ENCODE data around the gene ABHD14A. TPM values are rescaled to one million over a fixed set of nuclear protein-coding genes. Genes with fewer than 3 reads are reported as not detected.

ABHD14A gene
- polyA plus RNA-seq, 2 of the 4 experiments (the other 2 are of a cell fraction): 6.3 to 9.5 TPM

DNA sequence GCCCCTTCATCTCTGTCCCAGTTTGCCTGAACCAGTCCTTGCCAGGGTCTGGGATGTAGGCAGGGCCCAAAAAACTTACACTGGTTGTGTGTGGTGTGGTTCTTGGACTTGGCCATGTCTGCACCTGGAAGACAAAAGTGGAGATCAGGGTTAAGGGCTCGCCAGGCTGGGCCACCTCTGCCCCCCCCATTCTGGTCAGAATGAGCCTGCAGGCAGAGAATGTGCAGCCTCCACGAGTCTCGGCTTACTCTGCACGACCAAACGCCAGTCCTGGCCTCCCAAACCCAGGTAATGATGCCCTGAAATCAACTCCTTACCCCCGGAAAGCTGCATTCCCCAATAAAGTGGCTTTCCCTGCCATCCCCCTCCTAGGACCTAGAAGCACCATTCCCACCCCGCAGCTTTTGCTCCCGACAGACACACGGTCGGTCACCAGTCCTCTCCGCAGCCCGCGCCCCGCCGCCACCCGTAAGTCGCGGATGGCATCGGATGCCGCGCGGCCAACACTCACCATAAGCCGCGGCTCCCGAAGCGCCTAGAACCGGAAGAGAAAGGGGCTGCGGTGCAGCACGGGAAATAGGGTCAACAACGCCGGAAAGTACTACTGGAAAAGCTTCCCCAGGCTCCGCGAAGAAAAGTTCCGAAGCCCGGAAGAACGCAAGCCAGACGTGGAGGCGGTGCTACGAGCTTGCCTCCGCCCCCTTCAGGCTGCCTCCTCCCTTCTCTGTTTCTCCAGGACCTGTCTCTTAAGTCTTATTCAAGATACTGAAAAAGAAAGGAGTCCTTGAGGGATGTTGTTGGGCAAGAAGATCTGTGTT lies 20.7 kb downstream of the ABHD14A start, which contains the start of gene RPL29 (continued):
- TF ChIP-seq NFE2L2 (conservative IDR thresholded peaks at IDR 0.05; ENCODE audit: low read length) (no peak), SMC3 (IDR thresholded peaks at IDR 0.05) (no peak), HMGXB4 (CRISPR knock-in tag; IDR thresholded peaks at IDR 0.05; ENCODE audit: borderline replicate concordance) (no peak), CBX2 (IDR thresholded peaks at IDR 0.05; ENCODE audit: borderline replicate concordance, low read depth) (no peak), ELK1 (IDR thresholded peaks at IDR 0.05; ENCODE audit: low read depth, low read length) (no peak), FOSL2 (IDR thresholded peaks at IDR 0.05) (no peak), FOSL2 (CRISPR knock-in tag; IDR thresholded peaks at IDR 0.05) (no peak), NPAS2 (CRISPR knock-in tag; IDR thresholded peaks at IDR 0.05; ENCODE audit: borderline replicate concordance) (no peak), MAZ (IDR thresholded peaks at IDR 0.05; ENCODE audit: borderline replicate concordance, low read depth, low read length) (no peak), ZFP36 (IDR thresholded peaks at IDR 0.05; ENCODE audit: borderline replicate concordance, partially characterized antibody) (no peak), EP300 (IDR thresholded peaks at IDR 0.05) (no peak), CHD2 (IDR thresholded peaks at IDR 0.05; ENCODE audit: low read length, partially characterized antibody) (no peak), PHF8 (IDR thresholded peaks at IDR 0.05; ENCODE audit: borderline replicate concordance, low read depth) (peak; percentile 81; the same call in 1 of the 2 replicates), POLR2AphosphoS2 (conservative IDR thresholded peaks at IDR 0.05; ENCODE audit: low read length) (no peak), TFCP2L1 (CRISPR knock-in tag; IDR thresholded peaks at IDR 0.05) (0 out of 2 replicates have a peak, but pooled peaks have one; percentile 32), MAFK (IDR thresholded peaks at IDR 0.05; ENCODE audit: partially characterized antibody) (no peak), EHMT2 (IDR thresholded peaks at IDR 0.05; ENCODE audit: low read depth) (no peak), HOXA7 (CRISPR knock-in tag; IDR thresholded peaks at IDR 0.05) (no peak), RNF2 (IDR thresholded peaks at IDR 0.05; ENCODE audit: borderline replicate concordance, low read depth) (no peak), USF2 (IDR thresholded peaks at IDR 0.05) (no peak), FOSB (CRISPR knock-in tag; IDR thresholded peaks at IDR 0.05) (no peak), HOXB5 (CRISPR knock-in tag; IDR thresholded peaks at IDR 0.05) (no peak), BHLHE40 (IDR thresholded peaks at IDR 0.05; ENCODE audit: low read depth, low read length) (no peak), GATA3 (IDR thresholded peaks at IDR 0.05; ENCODE audit: borderline replicate concordance) (no peak), JUN (IDR thresholded peaks at IDR 0.05) (peak; percentile 91 to 95), RCOR1 (IDR thresholded peaks at IDR 0.05; ENCODE audit: low read depth, low read length) (no peak)
- TF ChIP-seq, protein P1, sequence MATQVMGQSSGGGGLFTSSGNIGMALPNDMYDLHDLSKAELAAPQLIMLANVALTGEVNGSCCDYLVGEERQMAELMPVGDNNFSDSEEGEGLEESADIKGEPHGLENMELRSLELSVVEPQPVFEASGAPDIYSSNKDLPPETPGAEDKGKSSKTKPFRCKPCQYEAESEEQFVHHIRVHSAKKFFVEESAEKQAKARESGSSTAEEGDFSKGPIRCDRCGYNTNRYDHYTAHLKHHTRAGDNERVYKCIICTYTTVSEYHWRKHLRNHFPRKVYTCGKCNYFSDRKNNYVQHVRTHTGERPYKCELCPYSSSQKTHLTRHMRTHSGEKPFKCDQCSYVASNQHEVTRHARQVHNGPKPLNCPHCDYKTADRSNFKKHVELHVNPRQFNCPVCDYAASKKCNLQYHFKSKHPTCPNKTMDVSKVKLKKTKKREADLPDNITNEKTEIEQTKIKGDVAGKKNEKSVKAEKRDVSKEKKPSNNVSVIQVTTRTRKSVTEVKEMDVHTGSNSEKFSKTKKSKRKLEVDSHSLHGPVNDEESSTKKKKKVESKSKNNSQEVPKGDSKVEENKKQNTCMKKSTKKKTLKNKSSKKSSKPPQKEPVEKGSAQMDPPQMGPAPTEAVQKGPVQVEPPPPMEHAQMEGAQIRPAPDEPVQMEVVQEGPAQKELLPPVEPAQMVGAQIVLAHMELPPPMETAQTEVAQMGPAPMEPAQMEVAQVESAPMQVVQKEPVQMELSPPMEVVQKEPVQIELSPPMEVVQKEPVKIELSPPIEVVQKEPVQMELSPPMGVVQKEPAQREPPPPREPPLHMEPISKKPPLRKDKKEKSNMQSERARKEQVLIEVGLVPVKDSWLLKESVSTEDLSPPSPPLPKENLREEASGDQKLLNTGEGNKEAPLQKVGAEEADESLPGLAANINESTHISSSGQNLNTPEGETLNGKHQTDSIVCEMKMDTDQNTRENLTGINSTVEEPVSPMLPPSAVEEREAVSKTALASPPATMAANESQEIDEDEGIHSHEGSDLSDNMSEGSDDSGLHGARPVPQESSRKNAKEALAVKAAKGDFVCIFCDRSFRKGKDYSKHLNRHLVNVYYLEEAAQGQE (IDR thresholded peaks at IDR 0.05): 0 out of 2 replicates have a peak, but pooled peaks have one; percentile 15
- TF ChIP-seq, protein P2, sequence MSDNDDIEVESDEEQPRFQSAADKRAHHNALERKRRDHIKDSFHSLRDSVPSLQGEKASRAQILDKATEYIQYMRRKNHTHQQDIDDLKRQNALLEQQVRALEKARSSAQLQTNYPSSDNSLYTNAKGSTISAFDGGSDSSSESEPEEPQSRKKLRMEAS (IDR thresholded peaks at IDR 0.05): peak; percentile 98
- TF ChIP-seq, protein P3, sequence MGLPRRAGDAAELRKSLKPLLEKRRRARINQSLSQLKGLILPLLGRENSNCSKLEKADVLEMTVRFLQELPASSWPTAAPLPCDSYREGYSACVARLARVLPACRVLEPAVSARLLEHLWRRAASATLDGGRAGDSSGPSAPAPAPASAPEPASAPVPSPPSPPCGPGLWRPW (IDR thresholded peaks at IDR 0.05): no peak
